ENCODE data around the gene NAT8L. TPM values are rescaled to one million over a fixed set of nuclear protein-coding genes. Genes with fewer than 3 reads are reported as not detected.

The NAT8L gene
- total RNA-seq, 1 donor from 2014 or later: 0.24 TPM

GRCh38 chr4:2046031-2046961 is 12.8 kb upstream of the NAT8L start:
- no peaks in the 10 kb centered on the region for H3K9me3 Mint-ChIP-seq
- ChIA-PET POLR2A (interaction anchor here (0.6 kb wide), 1 partner anchor 166 kb away, joined by 5 read pairs; no protein-coding TSS in a partner anchor), CTCF (no interaction called here)
- no peak overlapping the region for H3K4me3 Mint-ChIP-seq
- ATAC-seq (ENCODE audit: low read depth) (no peak), DNase-seq (no peak)
- H3K36me3 Mint-ChIP-seq (ENCODE audit: low read depth): no peaks in the 10 kb centered on the region
- no peak overlapping the region for H3K27ac Mint-ChIP-seq
- peaks cover 33% of the 10 kb centered on the region for H3K27me3 Mint-ChIP-seq
- intact Hi-C loops (cut with micrococcal nuclease): no loop called here
- H3K4me1 Mint-ChIP-seq: peaks cover 4% of the 10 kb centered on the region
- no peak for TF ChIP-seq CTCF (IDR thresholded peaks at IDR 0.05)

GRCh38 chr4:2047031-2047660 is 12.0 kb upstream of the NAT8L start:
- CTCF ChIA-PET: no interaction called here
- peaks cover 38% of the 10 kb centered on the region for H3K27me3 Mint-ChIP-seq

GRCh38 chr4:2047781-2048581 is 11.1 kb upstream of the NAT8L start:
- no peaks in the 10 kb centered on the region for H3K36me3 Mint-ChIP-seq (ENCODE audit: low read depth)
- ChIA-PET POLR2A (no interaction called here), CTCF (no interaction called here)
- H3K9me3 Mint-ChIP-seq: no peaks in the 10 kb centered on the region
- H3K4me3 Mint-ChIP-seq: no peak overlapping the region
- ATAC-seq (ENCODE audit: low read depth): no peak
- no peak overlapping the region for H3K27ac Mint-ChIP-seq
- no peak for TF ChIP-seq CTCF (IDR thresholded peaks at IDR 0.05)
- intact Hi-C loops (cut with micrococcal nuclease): no loop called here
- H3K4me1 Mint-ChIP-seq: no peaks in the 10 kb centered on the region
- H3K27me3 Mint-ChIP-seq: peaks cover 43% of the 10 kb centered on the region
- DNase-seq: no peak

More at GRCh38 chr4:2047031-2047660, 12.0 kb upstream of the NAT8L start:
- no peak for ATAC-seq (ENCODE audit: low read depth)
- POLR2A ChIA-PET: interaction anchor here (0.6 kb wide), 1 partner anchor 166 kb away, joined by 5 read pairs; no protein-coding TSS in a partner anchor
- Mint-ChIP-seq H3K9me3 (no peaks in the 10 kb centered on the region), H3K4me3 (no peak overlapping the region), H3K27ac (no peak overlapping the region), H3K36me3 (ENCODE audit: low read depth) (no peaks in the 10 kb centered on the region), H3K4me1 (peaks cover 2% of the 10 kb centered on the region)
- no peak for DNase-seq
- intact Hi-C loops (cut with micrococcal nuclease): no loop called here
- TF ChIP-seq CTCF (IDR thresholded peaks at IDR 0.05): no peak

GRCh38 chr4:2048831-2049230 is 10.3 kb upstream of the NAT8L start:
- no peak overlapping the region for H3K27ac Mint-ChIP-seq
- CTCF ChIA-PET: no interaction called here
- no peak overlapping the region for H3K4me3 Mint-ChIP-seq
- no peaks in the 10 kb centered on the region for H3K36me3 Mint-ChIP-seq (ENCODE audit: low read depth)
- H3K4me1 Mint-ChIP-seq: no peaks in the 10 kb centered on the region
- DNase-seq (no peak), ATAC-seq (ENCODE audit: low read depth) (no peak)
- intact Hi-C loops (cut with micrococcal nuclease): no loop called here
- no peak for TF ChIP-seq CTCF (IDR thresholded peaks at IDR 0.05)
- no peaks in the 10 kb centered on the region for H3K9me3 Mint-ChIP-seq
- H3K27me3 Mint-ChIP-seq: peaks cover 43% of the 10 kb centered on the region
- POLR2A ChIA-PET: no interaction called here
